ENCODE results near the gene C1orf21.

Gene C1orf21

DNA sequence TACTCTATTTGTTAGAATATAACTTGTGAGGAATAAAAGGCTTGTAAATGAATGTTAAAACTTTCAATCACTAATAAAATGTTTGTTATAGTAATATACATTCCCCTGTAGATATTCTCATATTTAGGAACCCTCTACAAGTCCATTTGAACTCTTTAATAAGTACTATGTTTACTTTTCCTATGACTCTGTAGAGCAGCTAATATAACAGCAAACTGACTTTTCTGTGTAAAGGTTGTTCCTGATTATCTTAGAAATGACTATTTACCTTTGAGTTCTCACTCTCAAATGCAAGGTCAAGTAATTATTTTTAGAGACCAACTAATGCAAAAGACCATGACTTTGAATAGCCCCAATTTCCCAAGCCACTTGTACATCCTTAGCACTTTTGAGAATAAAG is 130.3 kb downstream of the C1orf21 start:
- DNase-seq (ENCODE audit: low read depth): no peak

DNA sequence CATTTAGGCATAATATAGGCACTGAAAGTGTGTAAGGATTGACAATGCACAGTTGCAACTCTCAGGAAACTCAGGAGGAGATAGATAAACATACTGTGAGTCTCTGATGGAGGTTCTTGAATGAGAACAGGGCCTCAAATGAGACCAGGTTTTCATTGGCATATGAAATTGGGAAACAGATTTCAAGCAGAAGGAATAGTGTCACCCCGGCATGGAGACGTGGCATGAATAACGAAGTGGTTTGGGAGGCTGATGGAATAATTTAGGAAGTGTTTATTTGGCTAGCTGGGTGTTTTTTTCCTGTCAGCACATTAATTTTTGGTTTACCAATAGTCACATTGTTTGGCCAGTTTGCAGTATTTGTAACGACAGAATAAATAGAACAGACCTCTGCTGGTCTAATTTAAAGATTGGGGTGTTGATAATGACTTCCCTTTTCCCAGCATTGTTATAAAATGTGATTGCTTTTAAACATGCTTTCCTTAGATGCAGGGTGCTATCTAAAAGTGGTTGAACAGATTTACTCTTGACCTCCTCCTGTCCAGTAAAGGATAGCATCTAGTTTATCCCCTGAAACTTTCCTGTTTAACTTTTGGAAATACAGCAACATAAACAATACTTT is 132.0 kb downstream of the C1orf21 start:
- no peak for DNase-seq (ENCODE audit: low read depth)

DNA sequence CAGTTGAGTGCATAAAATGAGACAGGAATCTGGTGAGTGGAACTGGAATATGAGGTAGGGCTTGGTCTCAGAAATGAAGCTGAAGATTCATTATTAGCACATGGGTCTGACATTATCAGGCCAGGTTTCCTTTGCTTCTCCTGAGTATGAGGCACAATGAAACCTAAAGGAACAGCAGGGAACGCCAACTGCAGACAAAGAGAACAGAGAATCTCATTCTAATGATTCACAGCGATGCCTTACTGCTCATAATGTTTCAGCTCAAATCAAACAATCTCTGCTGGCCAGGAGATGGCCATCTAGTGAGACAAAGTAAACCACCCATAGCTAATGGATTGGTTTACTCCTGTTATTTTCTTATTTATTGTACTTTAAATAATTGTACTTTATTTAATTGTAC is 133.5 kb downstream of the C1orf21 start:
- DNase-seq (ENCODE audit: low read depth): no peak

DNA sequence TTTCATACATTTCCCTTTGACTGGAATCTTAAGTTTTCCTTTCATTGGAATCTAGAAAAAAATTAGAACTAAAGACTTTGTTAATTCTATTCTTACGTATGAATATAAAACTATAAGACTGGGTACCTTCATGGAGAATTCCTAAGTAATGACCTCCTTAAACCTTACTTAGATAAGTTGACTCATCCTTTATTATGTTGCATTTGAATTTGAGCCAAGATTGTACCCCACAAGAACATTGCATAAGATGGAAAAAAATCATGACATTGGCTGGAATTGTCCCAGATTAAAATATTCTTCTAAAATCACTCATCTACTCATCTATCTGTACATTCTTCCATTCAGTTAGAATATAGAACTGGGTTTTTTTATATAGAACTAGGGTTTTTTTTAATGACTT is 137.4 kb downstream of the C1orf21 start:
- no peak for DNase-seq (ENCODE audit: low read depth)

DNA sequence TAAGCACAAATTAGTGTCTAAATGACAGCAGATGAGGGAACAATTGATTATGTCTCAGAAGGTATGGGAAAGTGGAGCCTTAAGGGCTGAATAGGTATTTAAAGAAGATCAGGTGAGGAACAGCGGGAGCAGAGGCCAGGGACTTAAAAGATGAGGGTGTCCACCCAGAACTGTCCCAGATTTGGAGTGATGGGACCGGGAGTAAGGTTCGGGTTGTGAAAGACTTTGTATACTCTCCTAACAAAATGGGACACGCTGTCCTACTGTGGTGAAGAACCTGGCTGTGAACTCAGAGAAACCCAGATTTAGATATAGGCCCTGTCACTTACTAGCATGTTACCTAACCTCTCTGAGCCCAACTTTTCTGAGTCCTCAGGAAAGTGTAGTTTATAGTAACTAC is 140.6 kb downstream of the C1orf21 start:
- no peak for DNase-seq (ENCODE audit: low read depth)

DNA sequence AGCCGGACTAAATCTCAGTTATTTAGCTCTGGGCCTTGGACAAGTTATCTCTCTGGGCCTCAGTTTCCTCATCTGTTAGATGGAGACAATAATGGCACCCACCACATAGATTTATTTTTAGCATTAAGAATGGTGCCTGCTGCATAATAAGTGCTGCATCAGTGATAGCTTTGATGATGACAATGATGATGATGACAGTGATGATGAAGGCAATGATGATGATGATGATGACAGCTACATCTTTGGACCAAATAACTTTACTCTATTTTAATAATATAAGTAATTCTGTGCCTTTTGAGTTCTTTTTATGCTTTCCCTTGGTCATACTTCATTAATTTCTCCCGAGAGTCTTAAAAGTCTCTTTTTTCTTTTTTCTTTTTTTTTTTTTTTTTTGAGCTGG is 143.4 kb downstream of the C1orf21 start:
- no peak for DNase-seq (ENCODE audit: low read depth)

DNA sequence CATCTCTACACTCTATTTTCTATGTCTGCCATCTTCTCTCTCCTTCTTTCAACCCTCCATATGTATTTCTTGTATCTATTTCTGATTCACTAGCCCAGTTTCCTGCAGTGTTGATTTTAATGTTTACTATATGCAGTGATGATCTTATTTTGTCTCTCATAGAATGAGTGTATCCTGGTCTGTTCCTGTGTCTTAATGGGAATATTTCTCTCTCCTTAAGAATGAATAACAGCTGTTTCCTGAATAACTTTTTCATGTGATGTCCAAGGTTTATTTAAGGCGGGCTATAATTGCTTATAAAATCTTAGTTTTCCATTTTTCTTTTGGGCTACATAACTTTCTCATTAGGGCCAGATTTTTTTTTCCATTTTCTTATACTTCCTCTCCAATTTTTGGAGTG is 144.5 kb downstream of the C1orf21 start:
- DNase-seq (ENCODE audit: low read depth): no peak

DNA sequence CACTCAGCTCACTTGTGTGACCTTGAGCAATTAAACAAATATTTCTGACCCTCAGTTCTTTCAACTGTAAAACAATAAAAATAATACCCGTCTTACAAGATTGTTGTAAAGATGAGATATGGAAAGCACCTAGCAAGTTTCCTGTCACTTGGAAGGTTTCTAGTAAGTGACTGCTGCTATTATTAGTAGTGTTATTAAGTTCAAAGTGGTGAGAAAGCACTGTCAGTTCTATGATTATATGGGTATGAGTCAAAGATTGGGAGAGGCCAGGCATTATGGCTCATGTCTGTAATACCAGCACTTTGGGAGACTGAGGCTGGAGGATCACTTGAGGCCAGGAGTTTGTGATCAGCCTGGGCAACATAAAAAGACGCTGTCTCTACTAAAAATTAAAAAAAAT is 145.4 kb downstream of the C1orf21 start:
- DNase-seq (ENCODE audit: low read depth): no peak

DNA sequence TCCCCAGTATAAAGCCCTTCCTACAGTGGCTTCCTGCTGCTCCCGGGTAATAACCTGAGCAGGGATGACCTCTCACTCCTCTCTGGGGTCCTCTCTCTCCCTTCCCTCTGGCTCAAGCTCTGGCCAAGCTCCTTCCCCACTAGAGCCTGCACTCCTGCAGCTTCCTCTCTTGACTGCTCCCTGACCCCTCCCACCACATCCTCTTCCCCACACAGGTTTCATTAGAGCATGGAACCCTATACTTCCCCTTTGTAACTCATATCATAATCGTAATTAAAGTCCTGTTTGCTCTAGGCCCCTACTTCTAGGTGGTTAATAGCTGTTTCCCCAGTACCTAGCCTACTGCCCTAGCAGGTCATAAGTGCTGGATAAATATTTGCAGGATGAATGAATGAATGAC is 146.2 kb downstream of the C1orf21 start:
- DNase-seq (ENCODE audit: low read depth): no peak

DNA sequence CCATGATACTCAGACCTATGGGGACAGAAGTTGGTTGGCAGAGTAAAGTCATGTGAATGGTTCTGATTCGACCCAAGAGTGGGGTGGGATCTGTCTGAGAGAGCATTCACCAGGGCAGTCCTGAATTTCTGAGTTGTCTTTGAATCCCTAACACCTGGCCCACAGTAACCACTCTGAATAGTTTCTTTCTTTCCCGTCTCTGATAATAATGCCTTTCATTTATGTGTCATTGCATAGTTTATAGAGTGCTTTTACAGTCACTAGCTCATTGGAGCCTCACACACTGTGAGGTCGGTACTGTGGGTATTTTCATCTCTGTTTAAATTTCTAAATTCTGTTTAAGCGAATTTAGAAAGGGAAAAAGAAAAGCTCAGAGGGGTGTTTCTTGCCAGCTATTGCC is 147.1 kb downstream of the C1orf21 start:
- no peak for DNase-seq (ENCODE audit: low read depth)

DNA sequence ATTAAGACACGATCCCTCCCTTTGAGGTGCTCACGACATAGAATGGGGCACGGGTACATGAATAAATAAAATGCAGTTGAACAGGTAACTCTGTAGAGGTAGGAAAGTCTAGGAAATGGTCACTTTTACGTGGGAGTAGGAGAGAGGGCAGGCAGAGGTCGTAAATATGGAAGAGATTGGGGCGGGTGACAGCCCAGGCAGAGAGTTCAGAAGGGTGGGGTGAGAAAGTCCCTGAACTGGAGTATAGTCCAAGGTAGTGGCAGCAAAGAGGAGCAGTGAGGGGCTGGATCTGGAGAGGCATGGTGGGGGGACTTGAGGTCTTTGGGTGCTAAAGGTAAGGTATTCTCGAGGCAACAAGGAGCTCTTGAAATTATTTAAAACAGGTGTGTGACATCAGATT is 147.9 kb downstream of the C1orf21 start:
- DNase-seq (ENCODE audit: low read depth): no peak

DNA sequence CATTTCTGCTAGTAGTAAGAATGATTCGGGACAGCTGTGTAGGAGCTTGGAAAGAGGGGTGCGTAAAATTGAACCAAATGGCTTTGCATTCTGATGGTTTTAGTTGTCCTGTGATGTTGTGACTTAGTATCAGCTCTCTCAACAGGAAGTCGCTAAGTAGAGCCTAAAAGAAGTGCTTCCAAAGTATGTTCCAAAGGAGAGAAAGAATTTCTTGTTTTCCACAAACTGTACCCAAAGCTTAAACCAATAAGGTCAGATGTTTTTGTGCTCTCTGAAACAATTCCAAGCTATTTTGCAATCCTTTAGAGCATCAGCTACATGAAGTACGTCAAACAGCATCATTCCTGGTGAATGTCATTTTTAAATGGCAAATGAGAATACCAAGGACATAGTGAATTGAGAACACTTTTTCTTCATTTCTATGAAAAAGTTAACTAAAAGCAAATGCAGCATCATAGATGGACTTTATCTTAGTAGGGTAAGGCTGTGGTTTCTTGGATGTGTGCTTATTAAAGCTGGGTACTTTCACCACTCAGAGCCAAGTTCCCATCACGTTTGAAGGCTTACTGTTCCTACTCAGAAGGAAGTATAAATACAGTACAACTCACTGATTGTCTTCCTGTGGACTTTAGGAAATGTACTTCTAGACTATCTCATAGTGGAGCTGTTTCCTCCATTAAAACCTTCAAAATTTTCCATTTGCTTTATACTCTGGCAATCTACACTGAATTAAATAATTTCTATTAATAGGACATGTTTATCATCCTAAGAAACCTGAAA is 148.6 kb downstream of the C1orf21 start:
- DNase-seq (ENCODE audit: low read depth): no peak

DNA sequence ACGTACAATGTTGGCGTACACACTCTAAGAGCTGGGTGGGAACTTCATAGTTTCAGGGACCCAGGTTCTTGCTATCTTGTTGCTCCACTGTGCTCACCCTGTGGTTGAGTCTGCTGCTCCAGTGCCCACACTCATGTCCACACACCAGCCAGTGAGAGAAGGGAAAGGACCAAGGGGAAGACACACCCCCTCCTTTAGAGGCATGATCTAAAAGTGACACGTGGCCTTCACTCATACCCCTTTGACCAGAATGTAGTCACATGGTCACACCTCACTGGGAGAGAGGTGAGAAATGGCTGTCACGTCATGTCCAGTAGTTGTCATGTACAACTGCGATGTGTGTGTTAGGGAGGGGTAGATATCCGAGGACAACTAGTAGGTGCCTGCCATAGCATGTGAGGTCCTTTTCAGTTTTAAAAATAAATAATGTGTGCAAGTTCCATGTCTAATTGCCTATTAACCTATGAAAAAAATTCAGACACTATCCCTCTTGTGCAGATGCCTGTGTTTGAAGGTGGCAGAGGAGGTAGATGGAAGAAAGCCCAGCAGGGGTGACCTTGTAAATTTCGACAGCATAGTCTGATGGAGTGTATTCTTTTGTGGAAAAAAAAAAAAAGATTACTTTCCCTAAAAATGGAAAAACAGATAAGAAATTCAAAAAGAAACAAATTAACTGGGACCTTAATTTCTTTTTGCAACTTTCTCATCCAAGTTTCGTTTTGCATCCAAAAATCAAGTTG is 149.6 kb downstream of the C1orf21 start:
- DNase-seq (ENCODE audit: low read depth): no peak

DNA sequence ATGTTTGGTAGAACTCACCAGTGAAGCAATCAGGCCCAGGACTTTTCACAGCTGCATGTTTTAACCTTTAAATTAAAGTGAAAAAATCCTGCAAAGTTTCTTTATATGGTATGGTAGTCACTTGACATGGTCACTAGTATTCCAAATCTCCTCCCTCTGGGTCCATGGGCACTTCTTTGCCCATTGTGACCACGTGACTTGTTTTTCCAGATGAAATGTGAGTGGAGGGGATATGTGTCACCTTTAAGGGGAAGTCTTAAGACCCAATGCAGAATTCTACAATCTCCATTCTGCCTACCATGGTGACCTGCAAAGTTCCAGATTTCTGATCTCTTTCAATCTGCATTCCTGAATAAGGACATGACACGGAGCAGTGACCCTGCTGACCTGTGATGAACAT is 152.8 kb downstream of the C1orf21 start:
- no peak for DNase-seq (ENCODE audit: low read depth)

DNA sequence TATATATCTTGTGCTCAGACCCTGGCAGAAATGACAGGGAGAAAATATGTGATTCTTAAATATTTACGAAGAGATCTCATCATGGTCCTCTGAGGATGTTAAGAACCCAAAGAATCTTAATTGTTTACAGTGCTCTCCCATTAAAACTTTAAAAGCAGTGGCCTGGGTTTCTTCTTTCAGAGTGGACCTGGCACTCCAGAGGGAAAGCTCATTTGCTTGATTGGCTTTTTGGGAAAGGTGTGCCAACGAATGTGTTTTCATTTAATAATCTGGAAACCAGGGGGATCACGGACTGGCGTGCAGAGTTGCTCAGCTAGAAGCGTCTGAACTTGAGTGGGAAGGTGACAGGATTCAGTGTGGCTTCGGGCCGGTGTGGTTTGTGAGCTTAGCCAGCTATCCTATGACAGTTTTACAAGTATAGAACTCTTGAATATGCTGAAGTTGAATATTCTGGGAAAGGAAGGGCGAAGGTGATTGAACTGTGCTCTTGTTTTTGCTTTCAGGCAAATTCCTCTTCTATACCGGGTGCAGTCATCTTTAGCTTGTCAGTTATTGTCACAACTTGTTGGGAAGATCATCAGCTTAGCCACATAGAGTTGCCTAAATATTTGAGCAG is 154.8 kb downstream of the C1orf21 start:
- no peak for DNase-seq (ENCODE audit: low read depth)

DNA sequence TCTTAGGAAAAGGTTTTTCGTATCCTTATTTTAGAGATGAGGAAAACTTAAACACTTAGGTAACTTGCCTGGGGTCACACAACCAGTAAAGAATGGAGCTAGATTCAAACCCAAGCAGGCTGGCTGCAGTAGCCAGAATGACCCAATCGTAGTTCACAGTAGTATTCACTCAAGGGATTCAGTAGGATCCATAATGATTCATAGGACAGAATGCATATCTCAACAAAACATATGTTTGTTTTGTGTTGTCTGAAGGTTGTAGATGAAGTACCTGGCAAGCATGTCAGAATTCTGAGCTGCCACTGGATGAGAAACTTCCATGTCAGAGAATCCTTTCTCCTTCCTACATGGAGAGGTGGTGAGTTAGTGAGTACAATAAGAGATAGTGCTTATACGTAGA is 155.5 kb downstream of the C1orf21 start:
- no peak for DNase-seq (ENCODE audit: low read depth)

DNA sequence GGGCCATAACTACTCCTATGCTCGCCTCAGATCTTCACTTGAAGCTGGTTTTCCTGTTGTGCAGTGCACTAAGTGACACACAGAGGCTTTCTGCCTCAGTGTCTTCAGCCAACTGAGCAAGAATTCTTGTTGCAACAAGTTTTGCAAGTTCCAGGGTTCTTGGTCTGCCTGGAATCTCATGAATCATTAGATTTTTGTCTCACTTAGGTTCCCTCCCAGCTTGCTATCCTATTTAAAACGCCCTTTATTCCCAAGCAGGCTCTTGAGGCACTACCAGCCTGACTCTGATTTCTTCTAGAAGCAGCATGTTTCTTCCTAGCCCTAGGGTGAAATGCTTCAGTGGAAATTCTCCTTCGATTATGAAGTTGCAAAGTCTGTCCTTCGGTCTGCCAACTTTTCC is 158.8 kb downstream of the C1orf21 start:
- DNase-seq (ENCODE audit: low read depth): no peak

DNA sequence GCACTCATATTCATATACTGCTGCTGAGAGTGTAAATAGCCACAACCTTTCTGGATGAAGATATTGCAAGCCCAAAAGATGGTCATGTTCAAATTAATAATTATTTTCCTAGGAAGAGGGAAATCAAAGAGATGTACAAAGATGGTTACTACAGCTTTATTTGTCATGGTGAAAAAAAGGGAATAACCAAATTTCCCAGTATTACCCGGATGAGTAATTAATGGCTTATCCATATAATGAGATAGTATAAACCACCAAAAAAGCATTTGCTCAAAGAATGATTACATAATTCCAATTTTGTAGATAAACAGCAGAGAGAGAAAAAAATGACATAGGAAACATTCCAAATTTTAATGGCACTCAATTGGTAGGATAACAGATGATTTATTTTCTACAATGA is 165.6 kb downstream of the C1orf21 start:
- DNase-seq (ENCODE audit: low read depth): no peak

DNA sequence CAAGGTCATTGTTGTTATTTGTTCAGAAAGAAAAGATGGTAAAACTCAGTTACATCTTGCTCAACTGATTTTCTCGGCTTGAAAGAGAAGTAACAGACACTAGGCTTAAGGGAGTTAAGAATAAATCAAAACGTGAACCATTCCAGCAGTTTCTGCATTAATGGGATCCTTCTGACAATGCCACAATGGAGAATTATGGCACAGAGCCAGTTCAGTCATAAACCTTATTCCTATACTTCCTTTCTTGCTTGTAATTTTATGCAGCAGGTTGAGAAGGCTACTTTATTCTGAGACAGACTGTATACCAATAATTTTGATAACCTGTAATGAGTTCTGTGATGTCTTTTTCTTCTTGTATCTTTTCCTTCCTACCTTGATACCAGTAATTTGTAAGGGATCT is 167.0 kb downstream of the C1orf21 start:
- DNase-seq (ENCODE audit: low read depth): no peak

DNA sequence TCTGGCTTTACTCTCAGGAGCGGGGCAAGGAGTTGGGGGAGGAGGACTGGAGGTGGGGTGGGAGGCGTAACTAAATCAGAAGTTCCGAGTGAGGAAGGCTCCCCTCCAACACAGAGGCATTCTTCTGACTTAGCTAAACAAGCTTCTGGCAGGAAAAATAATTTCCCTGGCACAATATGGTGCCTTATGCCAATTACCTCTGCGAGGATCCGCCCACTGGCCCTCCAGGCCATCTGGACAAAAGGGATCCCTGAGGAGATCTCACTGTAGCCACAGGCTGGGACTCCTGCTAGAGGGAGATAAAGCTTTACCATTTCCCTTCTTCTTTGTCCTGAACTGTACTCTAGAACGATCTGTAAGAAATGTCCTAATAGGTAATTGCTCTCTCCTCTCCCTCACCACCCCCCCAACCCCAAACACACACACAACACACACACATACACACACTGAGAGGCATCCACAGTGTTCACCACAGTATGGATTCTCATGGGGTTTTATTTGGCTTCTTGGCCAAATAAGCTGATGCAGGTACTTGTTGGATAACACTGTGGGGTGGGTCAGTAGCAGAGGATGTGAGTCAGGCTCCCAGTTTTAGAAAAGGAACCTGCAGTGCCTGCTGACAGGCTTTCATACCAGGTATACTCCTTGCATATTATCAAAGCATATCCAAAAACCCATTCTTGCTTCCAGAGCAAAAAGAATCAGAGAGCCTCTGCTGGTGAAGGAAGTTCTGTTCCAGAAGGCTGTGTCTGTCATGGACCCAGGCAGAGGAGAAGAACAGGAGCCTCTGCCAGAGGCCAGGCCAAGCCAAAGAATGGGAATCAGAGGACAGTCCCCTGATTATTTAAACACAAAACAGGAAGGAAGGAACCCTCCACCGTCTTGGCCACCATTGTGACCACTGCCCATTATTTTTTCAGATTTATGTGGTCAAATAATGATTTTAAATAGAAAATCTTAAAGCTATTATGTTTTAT is 169.1 kb downstream of the C1orf21 start:
- DNase-seq (ENCODE audit: low read depth): no peak

DNA sequence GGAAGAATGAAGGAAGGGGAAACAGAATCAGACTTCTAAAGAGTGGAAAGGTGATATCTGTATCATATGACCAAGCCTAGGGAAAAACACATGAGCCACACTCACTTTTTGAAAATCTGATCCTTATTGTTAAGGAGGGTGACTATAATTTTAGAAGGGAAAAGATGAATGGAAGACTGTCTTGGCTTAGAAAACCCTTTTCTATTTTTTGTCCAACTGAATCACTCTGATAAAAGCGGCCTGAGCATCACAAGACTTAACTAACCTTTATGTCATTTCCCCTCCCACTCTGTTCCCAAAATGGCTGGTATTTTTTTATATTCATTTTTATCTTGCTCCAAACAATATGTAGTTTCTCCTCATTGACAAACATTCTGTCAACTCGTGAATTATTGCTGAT is 169.8 kb downstream of the C1orf21 start:
- DNase-seq (ENCODE audit: low read depth): no peak

Data from activated T-helper 9 cell treated with anti-CD3 and anti-CD28 coated beads, Interleukin-2, amount 50 U/mL, for 16 hours (primary cell).